ENCODE measurements around the gene PLAU.

PLAU gene

GRCh38 chr10:73865107-73865458 lies 45.8 kb upstream of the PLAU start:
- Histone ChIP-seq H4K20me1 (ENCODE audit: insufficient read depth) (no peaks in the 10 kb centered on the region), H3K4me2 (no peak overlapping the region), H3K36me3 (ENCODE audit: insufficient read depth) (no peaks in the 10 kb centered on the region; the same call in 1 of the 2 replicates), H2AFZ (ENCODE audit: low read depth) (no peak overlapping the region), H3K4me1 (ENCODE audit: low read depth, poor library complexity, severe bottlenecking) (peaks cover 82% of the 10 kb centered on the region), H3K79me2 (ENCODE audit: insufficient read depth, low read depth) (peaks cover 87% of the 10 kb centered on the region), H3K27me3 (ENCODE audit: insufficient read depth, low read depth) (no peaks in the 10 kb centered on the region), H3K4me3 (IDR thresholded peaks at IDR 0.05; ENCODE audit: insufficient read depth, low read depth, low read length) (no peak overlapping the region), H3K27ac (no peak overlapping the region), H3K9ac (no peak overlapping the region)
- no peak for TF ChIP-seq CTCF (conservative IDR thresholded peaks at IDR 0.05; ENCODE audit: low read depth, low read length)

GRCh38 chr10:73865459-73866442 lies 45.2 kb upstream of the PLAU start:
- no peaks in the 10 kb centered on the region for H4K20me1 ChIP-seq (ENCODE audit: insufficient read depth)

GRCh38 chr10:73866621-73867020 lies 44.3 kb upstream of the PLAU start:
- Histone ChIP-seq H3K4me3 (IDR thresholded peaks at IDR 0.05; ENCODE audit: insufficient read depth, low read depth, low read length) (no peak overlapping the region), H3K27ac (peak overlapping the region; percentile 29; the same call in 1 of the 2 replicates), H3K4me2 (peak overlapping the region; percentile 21; the same call in 1 of the 2 replicates), H3K27me3 (ENCODE audit: insufficient read depth, low read depth) (no peaks in the 10 kb centered on the region), H3K4me1 (ENCODE audit: low read depth, poor library complexity, severe bottlenecking) (peaks cover 75% of the 10 kb centered on the region), H3K9ac (no peak overlapping the region), H3K36me3 (ENCODE audit: insufficient read depth) (no peaks in the 10 kb centered on the region; the same call in 1 of the 2 replicates), H4K20me1 (ENCODE audit: insufficient read depth) (0 out of 2 replicates have a peak, but pooled peaks cover 2% of the 10 kb centered on the region), H2AFZ (ENCODE audit: low read depth) (no peak overlapping the region), H3K79me2 (ENCODE audit: insufficient read depth, low read depth) (peaks cover 99% of the 10 kb centered on the region)
- no peak for TF ChIP-seq CTCF (conservative IDR thresholded peaks at IDR 0.05; ENCODE audit: low read depth, low read length)

More at GRCh38 chr10:73865459-73866442, 45.2 kb upstream of the PLAU start:
- Histone ChIP-seq H3K27ac (peak overlapping the region; percentile 29; the same call in 1 of the 2 replicates), H3K27me3 (ENCODE audit: insufficient read depth, low read depth) (no peaks in the 10 kb centered on the region), H3K4me3 (IDR thresholded peaks at IDR 0.05; ENCODE audit: insufficient read depth, low read depth, low read length) (no peak overlapping the region), H3K9ac (no peak overlapping the region), H3K79me2 (ENCODE audit: insufficient read depth, low read depth) (peaks cover 94% of the 10 kb centered on the region), H2AFZ (ENCODE audit: low read depth) (no peak overlapping the region), H3K4me1 (ENCODE audit: low read depth, poor library complexity, severe bottlenecking) (peaks cover 76% of the 10 kb centered on the region), H3K4me2 (peak overlapping the region; percentile 10; the same call in 1 of the 2 replicates), H3K36me3 (ENCODE audit: insufficient read depth) (no peaks in the 10 kb centered on the region; the same call in 1 of the 2 replicates)
- no peak for TF ChIP-seq CTCF (conservative IDR thresholded peaks at IDR 0.05; ENCODE audit: low read depth, low read length)

GRCh38 chr10:73867126-73867807 lies 43.7 kb upstream of the PLAU start:
- peak overlapping the region; percentile 29; the same call in 1 of the 2 replicates for H3K27ac ChIP-seq
- peaks cover 99% of the 10 kb centered on the region for H3K79me2 ChIP-seq (ENCODE audit: insufficient read depth, low read depth)
- H3K27me3 ChIP-seq (ENCODE audit: insufficient read depth, low read depth), result no peaks in the 10 kb centered on the region
- TF ChIP-seq CTCF (conservative IDR thresholded peaks at IDR 0.05; ENCODE audit: low read depth, low read length), result no peak
- H4K20me1 ChIP-seq (ENCODE audit: insufficient read depth), result 0 out of 2 replicates have a peak, but pooled peaks cover 5% of the 10 kb centered on the region
- peaks cover 75% of the 10 kb centered on the region for H3K4me1 ChIP-seq (ENCODE audit: low read depth, poor library complexity, severe bottlenecking)
- H3K36me3 ChIP-seq (ENCODE audit: insufficient read depth), result no peaks in the 10 kb centered on the region; the same call in 1 of the 2 replicates
- H3K4me2 ChIP-seq, result peak overlapping the region; percentile 21; the same call in 1 of the 2 replicates
- H2AFZ ChIP-seq (ENCODE audit: low read depth), result no peak overlapping the region
- no peak overlapping the region for H3K9ac ChIP-seq
- H3K4me3 ChIP-seq (IDR thresholded peaks at IDR 0.05; ENCODE audit: insufficient read depth, low read depth, low read length), result no peak overlapping the region
